Measurements from ENCODE around the gene OSR1.

GRCh38 chr2:19351899-19352697 lies 6.3 kb downstream of the OSR1 start:
- TF ChIP-seq CTCF (conservative IDR thresholded peaks at IDR 0.05): no peak
- no peak for TF ChIP-seq EZH2 (IDR thresholded peaks at IDR 0.05; ENCODE audit: low read depth)
